22Rv1 (cell line): ENCODE results near the gene MED19.

Source experiments
- ZFX ChIP-seq: fragments of 450-650 bp; IDR thresholded peaks from 2 replicates; pipeline ENCODE4 v1.6.1; 2017; ENCODE audit warnings: antibody characterized with exemption, borderline replicate concordance
- TF ChIP-seq, protein P1 (sequence below): fragments of 450-650 bp; IDR thresholded peaks from 2 replicates; pipeline ENCODE4 v1.5.1; 2017; ENCODE audit warnings: mild to moderate bottlenecking

GRCh38 chr11:57742087-57742452 is 30.1 kb upstream of the MED19 start:
- TF ChIP-seq, protein P1, sequence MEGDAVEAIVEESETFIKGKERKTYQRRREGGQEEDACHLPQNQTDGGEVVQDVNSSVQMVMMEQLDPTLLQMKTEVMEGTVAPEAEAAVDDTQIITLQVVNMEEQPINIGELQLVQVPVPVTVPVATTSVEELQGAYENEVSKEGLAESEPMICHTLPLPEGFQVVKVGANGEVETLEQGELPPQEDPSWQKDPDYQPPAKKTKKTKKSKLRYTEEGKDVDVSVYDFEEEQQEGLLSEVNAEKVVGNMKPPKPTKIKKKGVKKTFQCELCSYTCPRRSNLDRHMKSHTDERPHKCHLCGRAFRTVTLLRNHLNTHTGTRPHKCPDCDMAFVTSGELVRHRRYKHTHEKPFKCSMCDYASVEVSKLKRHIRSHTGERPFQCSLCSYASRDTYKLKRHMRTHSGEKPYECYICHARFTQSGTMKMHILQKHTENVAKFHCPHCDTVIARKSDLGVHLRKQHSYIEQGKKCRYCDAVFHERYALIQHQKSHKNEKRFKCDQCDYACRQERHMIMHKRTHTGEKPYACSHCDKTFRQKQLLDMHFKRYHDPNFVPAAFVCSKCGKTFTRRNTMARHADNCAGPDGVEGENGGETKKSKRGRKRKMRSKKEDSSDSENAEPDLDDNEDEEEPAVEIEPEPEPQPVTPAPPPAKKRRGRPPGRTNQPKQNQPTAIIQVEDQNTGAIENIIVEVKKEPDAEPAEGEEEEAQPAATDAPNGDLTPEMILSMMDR, result no peak
- no peak for TF ChIP-seq ZFX
